AG04449 (cell line): ENCODE results near the gene ZNF281.

Source experiments
- CTCF ChIA-PET: fragments of 350-600 bp; formaldehyde crosslinking; extraction: SDS; loops from one replicate; lab custom pipeline; 2021; ENCODE audit warnings: antibody characterized with exemption; lab: Yijun Ruan, JAX
- POLR2A ChIA-PET: fragments of 400-600, 350-600 bp; formaldehyde crosslinking; extraction: SDS; loops from one replicate; lab custom pipeline; 2020; ENCODE audit warnings: antibody characterized with exemption, inconsistent platforms; lab: Yijun Ruan, JAX
- DNase-seq: peaks from one replicate; pipeline ENCODE4 v3.0.0-alpha.2; 2010; ENCODE audit warnings: low read depth, low spot score
- H3K4me3 ChIP-seq: 2 replicates; pipeline ENCODE4 v1.5.1; 2011; ENCODE audit warnings: low read depth, mild to moderate bottlenecking, control low read depth, low read length
- TF ChIP-seq, protein P1 (sequence below): IDR thresholded peaks from one replicate; pipeline ENCODE4 v1.5.1; 2011; ENCODE audit warnings: mild to moderate bottlenecking, moderate library complexity, low read length, control low read depth, inconsistent platforms; ENCODE audit not compliant: insufficient read depth; ENCODE audit errors: missing control alignments

ZNF281 gene

DNA sequence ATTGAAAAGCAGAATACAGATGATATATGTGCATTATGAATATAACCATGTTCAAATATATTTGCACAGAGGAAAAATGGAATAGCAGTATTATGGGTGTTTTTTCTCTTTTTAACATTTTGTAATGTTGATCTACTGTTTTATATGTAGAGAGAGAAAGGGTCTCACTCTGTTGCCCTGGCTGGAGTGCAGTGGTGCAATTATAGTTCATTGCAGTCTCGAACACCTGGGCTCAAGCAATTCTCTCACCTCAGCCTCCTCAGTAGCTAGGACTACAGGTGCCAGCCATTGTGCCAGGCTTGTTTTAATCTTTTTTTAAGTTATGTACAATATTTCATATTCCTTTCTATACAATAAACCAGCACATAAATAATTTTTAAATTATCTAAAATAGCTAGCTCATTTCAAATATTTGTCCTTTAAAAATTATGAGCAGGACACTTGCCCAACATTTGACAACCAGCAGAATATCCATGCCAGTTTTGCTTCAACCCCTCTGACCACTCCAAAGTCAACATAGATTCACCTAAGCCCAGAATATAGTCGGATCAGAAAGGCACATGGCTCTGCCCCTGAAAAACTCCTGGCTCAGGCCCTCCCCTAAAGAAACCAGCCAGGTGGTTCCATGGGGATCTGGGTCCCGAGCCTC is 29.8 kb downstream of the ZNF281 start:
- no peak overlapping the region for H3K4me3 ChIP-seq
- ChIA-PET POLR2A (interaction anchor here (0.7 to 1.5 kb wide), 6 partner anchors 11 to 103 kb away, joined by 3 to 17 read pairs (median 4); no protein-coding TSS in a partner anchor), CTCF (interaction anchor here (0.7 to 1.6 kb wide), 4 partner anchors 11 to 695 kb away, joined by 3 to 6 read pairs (median 4); no protein-coding TSS in a partner anchor)
- DNase-seq: no peak
- TF ChIP-seq, protein P1, sequence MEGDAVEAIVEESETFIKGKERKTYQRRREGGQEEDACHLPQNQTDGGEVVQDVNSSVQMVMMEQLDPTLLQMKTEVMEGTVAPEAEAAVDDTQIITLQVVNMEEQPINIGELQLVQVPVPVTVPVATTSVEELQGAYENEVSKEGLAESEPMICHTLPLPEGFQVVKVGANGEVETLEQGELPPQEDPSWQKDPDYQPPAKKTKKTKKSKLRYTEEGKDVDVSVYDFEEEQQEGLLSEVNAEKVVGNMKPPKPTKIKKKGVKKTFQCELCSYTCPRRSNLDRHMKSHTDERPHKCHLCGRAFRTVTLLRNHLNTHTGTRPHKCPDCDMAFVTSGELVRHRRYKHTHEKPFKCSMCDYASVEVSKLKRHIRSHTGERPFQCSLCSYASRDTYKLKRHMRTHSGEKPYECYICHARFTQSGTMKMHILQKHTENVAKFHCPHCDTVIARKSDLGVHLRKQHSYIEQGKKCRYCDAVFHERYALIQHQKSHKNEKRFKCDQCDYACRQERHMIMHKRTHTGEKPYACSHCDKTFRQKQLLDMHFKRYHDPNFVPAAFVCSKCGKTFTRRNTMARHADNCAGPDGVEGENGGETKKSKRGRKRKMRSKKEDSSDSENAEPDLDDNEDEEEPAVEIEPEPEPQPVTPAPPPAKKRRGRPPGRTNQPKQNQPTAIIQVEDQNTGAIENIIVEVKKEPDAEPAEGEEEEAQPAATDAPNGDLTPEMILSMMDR: no peak

DNA sequence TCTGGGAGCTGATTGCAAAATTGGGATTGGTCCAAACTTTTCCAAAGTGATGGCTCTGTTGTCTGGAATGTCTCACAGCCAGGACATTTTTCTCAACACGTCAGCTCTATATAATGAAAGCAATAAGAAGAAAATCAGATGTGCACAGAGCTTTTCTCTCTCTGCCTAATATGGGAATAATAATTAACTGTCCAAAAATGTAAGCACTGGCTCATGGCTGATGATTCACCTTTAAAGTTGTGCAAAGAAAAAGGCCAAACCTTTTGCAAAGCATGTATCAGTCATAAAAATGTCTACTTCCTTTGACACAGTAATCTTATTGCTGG is 30.4 kb downstream of the ZNF281 start:
- no peak overlapping the region for H3K4me3 ChIP-seq

DNA sequence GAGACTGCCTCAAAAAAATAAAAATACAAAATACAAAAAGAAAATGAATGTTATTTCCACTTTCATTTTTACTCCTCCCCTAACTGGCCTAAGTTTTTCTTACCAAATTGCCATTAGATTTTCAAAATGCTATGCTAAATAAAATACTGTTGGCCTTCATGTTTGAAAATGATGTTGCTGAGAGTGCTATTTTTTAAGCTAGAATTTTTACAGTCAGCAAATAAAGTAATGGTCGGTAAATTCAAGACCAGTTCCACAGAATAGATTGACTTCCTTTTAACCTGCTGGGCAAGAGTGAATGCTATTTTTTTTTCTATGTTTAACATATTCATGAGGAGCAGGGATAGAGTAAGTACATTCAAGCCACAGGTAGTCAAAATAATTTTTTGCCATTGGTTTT is 31.7 kb downstream of the ZNF281 start:
- no peak overlapping the region for H3K4me3 ChIP-seq
- ChIA-PET POLR2A (no interaction called here), CTCF (interaction anchor here (1.2 to 1.4 kb wide), 4 partner anchors 8 to 70 kb away, joined by 3 to 7 read pairs (median 4); no protein-coding TSS in a partner anchor)
- TF ChIP-seq, protein P1: no peak
- no peak for DNase-seq

More for the DNA sequence above, 30.4 kb downstream of the ZNF281 start:
- ChIA-PET POLR2A (interaction anchor here (0.5 to 1.5 kb wide), 8 partner anchors 10 to 104 kb away, joined by 3 to 17 read pairs (median 3); no protein-coding TSS in a partner anchor), CTCF (interaction anchor here (0.9 kb wide), 1 partner anchor 10 kb away, joined by 4 read pairs; no protein-coding TSS in a partner anchor)
- TF ChIP-seq, protein P1: no peak
- peak; percentile 97 for DNase-seq

DNA sequence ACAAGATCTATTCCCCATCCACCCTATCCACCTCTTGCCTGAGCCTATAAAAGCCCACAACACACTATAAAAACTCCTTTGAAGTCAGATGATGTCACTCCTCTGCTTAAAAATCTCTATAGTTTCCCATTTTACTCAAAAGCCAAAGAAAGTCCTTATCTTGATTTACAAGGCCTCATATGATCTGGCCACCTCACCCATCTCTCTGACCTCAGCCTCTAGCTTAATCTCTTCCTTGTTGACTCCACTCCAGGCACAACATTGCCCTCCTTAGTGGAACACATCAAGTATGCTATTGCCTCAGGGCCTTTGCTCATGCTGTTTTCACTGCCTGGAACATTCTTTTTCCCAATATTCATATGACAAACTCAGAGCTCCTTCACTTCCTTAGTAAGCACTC is 33.3 kb downstream of the ZNF281 start:
- POLR2A ChIA-PET: no interaction called here

DNA sequence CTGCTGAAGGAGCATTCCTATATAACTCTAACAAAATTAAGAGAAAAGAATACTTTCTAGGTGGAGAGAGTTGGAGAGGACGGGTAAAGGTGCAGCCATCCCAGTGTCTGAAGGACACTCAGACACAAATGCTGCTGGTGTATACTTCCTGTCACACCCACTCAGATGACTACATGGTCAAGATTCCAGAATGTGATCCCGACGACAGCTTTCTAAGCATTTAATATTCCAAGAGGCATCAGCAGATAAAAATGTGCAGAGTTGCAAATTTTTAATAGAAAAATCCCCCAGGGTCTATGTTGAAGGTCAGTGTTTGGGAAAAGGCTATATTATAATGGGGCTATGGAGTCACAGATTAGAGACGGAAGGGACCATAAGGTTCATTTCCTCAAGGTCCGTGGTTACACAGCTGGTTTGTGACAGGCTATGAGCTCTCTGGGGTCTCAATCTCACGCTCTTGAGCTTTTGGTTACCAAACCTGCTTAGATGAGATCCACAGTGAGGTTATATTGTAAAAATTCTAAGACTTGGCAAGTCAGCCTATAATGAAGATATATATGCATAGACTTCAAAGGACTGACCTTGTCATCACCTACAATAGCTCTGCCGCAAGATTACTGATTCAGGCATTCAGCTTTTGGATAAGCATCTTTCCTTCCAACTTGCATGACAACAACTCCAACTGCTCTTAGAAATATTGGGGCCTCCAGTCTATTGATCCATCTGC is 35.1 kb downstream of the ZNF281 start:
- ChIA-PET CTCF (interaction anchor here (1.1 kb wide), 1 partner anchor 68 kb away, joined by 3 read pairs; no protein-coding TSS in a partner anchor), POLR2A (interaction anchor here (1.4 kb wide), 1 partner anchor 11 kb away, joined by 3 read pairs; no protein-coding TSS in a partner anchor)
- no peak for DNase-seq
- TF ChIP-seq, protein P1: no peak
- H3K4me3 ChIP-seq: no peak overlapping the region

More for the DNA sequence above, 33.3 kb downstream of the ZNF281 start:
- no peak overlapping the region for H3K4me3 ChIP-seq
- CTCF ChIA-PET: interaction anchor here (0.9 to 1.3 kb wide), 2 partner anchors 11 to 13 kb away, joined by 4 to 5 read pairs; no protein-coding TSS in a partner anchor
- DNase-seq: no peak
- TF ChIP-seq, protein P1: no peak

DNA sequence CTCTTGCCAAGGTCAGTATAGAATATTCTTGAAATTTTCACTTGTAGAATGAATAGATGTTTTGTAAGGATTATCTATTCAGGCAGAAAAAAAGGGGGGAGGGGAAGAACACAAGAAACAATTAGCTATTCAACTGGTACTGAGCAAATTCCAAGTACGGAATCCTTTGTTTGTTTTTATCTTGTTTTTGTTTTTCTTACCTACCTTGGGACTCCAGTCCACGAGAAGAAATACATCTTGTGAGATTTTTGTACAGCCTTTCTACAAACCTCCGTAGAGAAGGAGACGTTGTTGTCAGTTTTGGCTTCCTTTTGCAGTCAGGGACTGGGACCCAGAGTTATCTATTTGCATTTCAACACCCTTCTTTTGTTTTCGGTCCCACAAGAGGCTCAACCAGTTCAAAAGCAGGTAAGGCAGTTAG is 36.0 kb downstream of the ZNF281 start:
- no peak overlapping the region for H3K4me3 ChIP-seq
- CTCF ChIA-PET: interaction anchor here (0.9 to 2.1 kb wide), 6 partner anchors 8 to 117 kb away, joined by 3 to 4 read pairs (median 3); no protein-coding TSS in a partner anchor
- POLR2A ChIA-PET: no interaction called here
- no peak for DNase-seq
- TF ChIP-seq, protein P1: no peak
